Peyer's patch (tissue), 4 donors: ENCODE results near the gene OST4. TPM values are rescaled to one million over a fixed set of nuclear protein-coding genes. Genes with fewer than 3 reads are reported as not detected.
A peak's percentile ranks its signal among the peaks of the same experiment; 100 is the strongest.

ENCODE experiments used
- DNase-seq, 3 donors: peaks; one replicate each; pipeline ENCODE4 v3.0.0-alpha.2; 2017 to 2019
- H3K27ac ChIP-seq, 4 donors: fragments of 200-600 bp; sonication (generic); one replicate each; pipeline ENCODE4 v1.5.1; 2016 to 2019
- H3K27me3 ChIP-seq, 2 donors: fragments of 200-600 bp; sonication (generic); one replicate each; pipeline ENCODE4 v1.5.1; 2019
- H3K36me3 ChIP-seq, 3 donors: fragments of 200-600 bp; sonication (generic); one replicate each; pipeline ENCODE4 v1.5.1; 2016 to 2019
- H3K4me1 ChIP-seq, 4 donors: fragments of 200-600 bp; sonication (generic); one replicate each; pipeline ENCODE4 v1.5.1; 2016 to 2019
- H3K4me3 ChIP-seq, 4 donors: fragments of 200-600 bp; sonication (generic); 1 replicate in 3 of 4; 2 replicates in 1 of 4; pipeline ENCODE4 v1.5.1; 2016 to 2019; ENCODE audit warnings: mild to moderate bottlenecking in 1 of 4
- H3K9me3 ChIP-seq, 4 donors: fragments of 200-600 bp; sonication (generic); one replicate each; pipeline ENCODE4 v1.5.1; 2016 to 2019; ENCODE audit warnings: mild to moderate bottlenecking in 1 of 4
- POLR2A ChIP-seq, 2 donors: fragments of 450-650 bp; IDR thresholded peaks; one replicate each; pipeline ENCODE4 v1.5.1; 2017; ENCODE audit warnings: antibody characterized with exemption in 2 of 2, mild to moderate bottlenecking in 2 of 2, moderate library complexity in 2 of 2
- total RNA-seq, 4 donors: library from RNA; depleted of rRNA; stranded (reverse); fragments of >200 nt; gene quantifications; one replicate each; pipeline ENCODE4 v1.1.0, GENCODE V29; 2016
- TF ChIP-seq, protein P1 (sequence below), 6 experiments: fragments of 450-650 bp in 4 of 6; fragments of 200-600 bp in 2 of 6; sonication (generic) in 1 of 6; IDR thresholded peaks; one replicate each; pipeline ENCODE4 v1.5.1; 2017 to 2019; ENCODE audit warnings: antibody characterized with exemption in 6 of 6, mild to moderate bottlenecking in 3 of 6, moderate library complexity in 1 of 6

The OST4 gene
- total RNA-seq, 4 donors from 2014 or later, result 136 to 329 (median 225) TPM

DNA sequence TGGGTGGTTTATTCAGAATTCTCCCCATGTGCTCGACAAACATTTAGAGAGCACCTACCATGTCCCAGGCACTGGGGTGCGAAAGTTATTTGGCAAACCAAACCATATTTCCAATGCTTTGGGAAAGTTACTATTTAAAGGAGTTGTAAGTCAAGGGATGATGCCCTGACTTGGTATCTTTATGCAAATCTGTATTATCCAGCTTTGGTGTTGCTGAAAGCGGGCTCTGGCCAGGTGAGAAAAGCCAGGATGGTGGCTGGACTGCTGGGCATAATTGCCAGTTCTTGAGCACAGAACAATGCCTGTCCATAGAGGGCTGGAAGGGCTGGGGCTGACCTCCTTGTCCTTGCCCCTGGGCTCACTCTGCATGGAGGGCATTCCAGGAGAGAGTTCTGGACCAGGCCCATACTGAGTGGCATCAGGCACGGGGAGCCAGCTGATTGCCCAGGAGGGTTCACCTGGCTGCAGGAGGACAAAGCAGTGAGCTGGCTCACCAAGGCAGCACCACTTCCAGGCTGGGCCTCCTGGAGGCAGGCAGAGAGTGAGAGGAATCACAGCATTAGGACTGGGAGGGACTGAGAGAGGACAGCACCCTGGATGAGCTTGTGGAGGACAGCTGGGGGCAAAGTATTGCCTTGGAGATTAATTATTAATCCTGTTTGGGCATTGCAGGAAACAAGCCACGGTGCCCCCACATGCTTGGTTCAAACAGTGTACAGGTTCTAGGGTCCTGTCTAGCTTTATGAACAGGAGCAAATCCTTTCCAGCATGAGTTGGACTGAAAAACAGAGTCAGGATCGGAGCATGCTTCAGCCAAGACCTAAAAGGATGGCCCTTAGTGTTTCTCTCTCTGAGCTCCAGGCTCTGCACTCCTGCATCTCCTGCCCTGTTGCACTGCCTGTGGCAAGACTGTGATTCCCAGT, 22.2 kb upstream of the OST4 start:
- peak overlapping the region in 2 of 4 donors; percentile 12 to 14 for H3K4me3 ChIP-seq
- H3K36me3 ChIP-seq, result peaks cover 0 to 20% (median 0%) of the 10 kb centered on the region in 3 donors

DNA sequence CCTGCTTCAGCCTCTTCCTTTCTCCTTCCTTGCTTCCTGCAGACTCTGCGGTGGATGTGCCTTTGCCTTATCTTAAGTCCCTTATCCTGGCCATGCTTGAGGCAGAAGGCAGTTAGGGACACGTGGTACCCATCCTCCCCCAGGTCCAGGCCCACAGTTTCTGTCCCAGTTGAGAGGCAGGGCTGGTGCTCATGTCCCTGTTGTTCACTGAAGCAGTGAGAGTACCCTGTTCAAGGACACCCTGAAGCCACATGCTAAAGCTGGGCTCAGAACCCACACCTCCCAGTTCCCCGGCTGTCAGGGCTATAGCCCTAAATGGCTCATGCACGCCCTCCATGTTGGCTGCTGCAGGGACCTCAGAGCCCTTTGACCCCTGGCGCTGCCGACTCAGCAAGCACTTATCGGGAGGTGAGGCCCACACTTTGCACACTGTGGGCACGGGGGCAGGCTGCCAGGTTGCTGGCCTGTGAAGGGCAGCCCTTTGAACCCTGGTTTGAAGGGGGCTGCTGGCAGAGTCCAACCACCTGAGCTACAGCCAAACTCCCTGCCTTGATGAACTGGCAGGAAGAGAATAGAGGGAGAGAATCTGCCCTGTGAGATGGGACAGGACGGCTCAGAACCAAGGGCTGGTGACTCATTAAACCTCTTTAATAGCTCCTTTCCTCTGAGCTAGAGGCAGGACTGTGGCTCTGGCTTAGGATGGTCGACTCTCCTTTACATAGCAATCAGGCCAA, 21.4 kb upstream of the OST4 start:
- DNase-seq, result peak in 2 of 3 donors; percentile 91 to 95
- TF ChIP-seq, protein P1, sequence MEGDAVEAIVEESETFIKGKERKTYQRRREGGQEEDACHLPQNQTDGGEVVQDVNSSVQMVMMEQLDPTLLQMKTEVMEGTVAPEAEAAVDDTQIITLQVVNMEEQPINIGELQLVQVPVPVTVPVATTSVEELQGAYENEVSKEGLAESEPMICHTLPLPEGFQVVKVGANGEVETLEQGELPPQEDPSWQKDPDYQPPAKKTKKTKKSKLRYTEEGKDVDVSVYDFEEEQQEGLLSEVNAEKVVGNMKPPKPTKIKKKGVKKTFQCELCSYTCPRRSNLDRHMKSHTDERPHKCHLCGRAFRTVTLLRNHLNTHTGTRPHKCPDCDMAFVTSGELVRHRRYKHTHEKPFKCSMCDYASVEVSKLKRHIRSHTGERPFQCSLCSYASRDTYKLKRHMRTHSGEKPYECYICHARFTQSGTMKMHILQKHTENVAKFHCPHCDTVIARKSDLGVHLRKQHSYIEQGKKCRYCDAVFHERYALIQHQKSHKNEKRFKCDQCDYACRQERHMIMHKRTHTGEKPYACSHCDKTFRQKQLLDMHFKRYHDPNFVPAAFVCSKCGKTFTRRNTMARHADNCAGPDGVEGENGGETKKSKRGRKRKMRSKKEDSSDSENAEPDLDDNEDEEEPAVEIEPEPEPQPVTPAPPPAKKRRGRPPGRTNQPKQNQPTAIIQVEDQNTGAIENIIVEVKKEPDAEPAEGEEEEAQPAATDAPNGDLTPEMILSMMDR (IDR thresholded peaks at IDR 0.05), result no peak
- TF ChIP-seq POLR2A (IDR thresholded peaks at IDR 0.05), result peak; percentile 49 to 58
- Histone ChIP-seq H3K36me3 (peaks cover 0 to 17% (median 0%) of the 10 kb centered on the region in 3 donors), H3K4me1 (peaks cover 0 to 38% (median 8%) of the 10 kb centered on the region in 4 donors), H3K27ac (peak overlapping the region in 3 of 4 donors; percentile 45 to 96 (median 86)), H3K9me3 (no peaks in the 10 kb centered on the region), H3K27me3 (no peaks in the 10 kb centered on the region), H3K4me3 (peak overlapping the region in 2 of 4 donors; percentile 12 to 16)

More for the DNA sequence above, 22.2 kb upstream of the OST4 start:
- no peaks in the 10 kb centered on the region for H3K9me3 ChIP-seq
- H3K27me3 ChIP-seq, result no peaks in the 10 kb centered on the region
- peak in 2 of 3 donors; percentile 73 to 78 for DNase-seq
- H3K27ac ChIP-seq, result peak overlapping the region in 3 of 4 donors; percentile 45 to 96 (median 86)
- TF ChIP-seq POLR2A (IDR thresholded peaks at IDR 0.05), result peak; percentile 44 to 65
- TF ChIP-seq, protein P1 (IDR thresholded peaks at IDR 0.05), result peak in 3 of 6 experiments; percentile 28 to 41 (median 31)
- peaks cover 0 to 38% (median 8%) of the 10 kb centered on the region in 4 donors for H3K4me1 ChIP-seq

DNA sequence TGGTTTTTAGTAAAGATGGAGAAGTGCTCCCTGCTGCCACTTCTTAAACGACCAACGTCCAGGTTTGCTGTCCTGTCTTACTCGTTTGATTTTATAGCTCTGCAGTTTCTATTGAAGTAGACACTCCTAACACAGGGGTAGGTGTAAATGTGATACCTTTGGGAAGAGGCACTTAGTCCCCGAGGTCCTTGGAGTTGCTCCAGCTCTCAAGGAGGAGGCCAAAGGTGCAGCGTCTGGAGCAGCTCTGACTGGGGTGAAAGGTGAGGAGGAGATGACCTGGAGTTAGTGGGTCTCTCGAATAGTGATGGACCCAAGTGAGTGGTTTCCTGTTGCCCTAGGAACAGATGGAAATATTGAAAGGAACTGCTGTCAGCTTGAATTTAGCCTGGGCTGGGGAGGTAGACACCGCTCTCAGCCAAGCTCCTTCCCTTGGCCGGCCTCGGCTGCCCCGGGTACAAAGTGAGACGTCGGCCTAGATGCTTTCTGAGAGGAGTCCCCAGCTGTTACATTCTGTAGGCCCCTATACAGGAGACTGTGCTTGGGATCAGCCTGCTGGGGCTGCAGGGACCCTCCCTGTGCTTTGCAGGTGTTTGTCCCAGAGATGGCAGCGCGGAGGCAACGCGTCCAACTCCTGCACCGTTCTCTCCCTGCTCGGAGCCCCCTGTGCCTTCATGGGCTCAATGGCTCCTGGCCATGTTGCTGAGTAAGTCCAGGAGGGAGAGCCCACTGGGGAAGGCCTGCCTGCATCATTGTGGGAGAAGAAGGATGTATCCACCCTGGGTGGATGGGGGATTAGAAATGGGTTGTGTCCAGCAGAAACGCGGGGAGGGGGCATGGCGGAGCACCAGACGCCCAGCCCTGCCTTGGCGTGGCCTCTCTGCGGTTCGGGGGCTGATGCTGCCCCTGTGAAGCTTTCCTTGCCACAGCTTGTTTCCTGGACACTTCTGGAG, 20.6 kb upstream of the OST4 start:
- DNase-seq, result no peak
- Histone ChIP-seq H3K4me3 (peak overlapping the region in 2 of 4 donors; percentile 21 to 88), H3K4me1 (peaks cover 4 to 41% (median 8%) of the 10 kb centered on the region in 4 donors), H3K27me3 (no peaks in the 10 kb centered on the region), H3K9me3 (no peaks in the 10 kb centered on the region), H3K36me3 (peaks cover 0 to 8% (median 0%) of the 10 kb centered on the region in 3 donors), H3K27ac (peak overlapping the region in 3 of 4 donors; percentile 40 to 96 (median 86))
- TF ChIP-seq POLR2A (IDR thresholded peaks at IDR 0.05), result peak in 1 of 2 donors; percentile 34
- TF ChIP-seq, protein P1 (IDR thresholded peaks at IDR 0.05), result no peak

DNA sequence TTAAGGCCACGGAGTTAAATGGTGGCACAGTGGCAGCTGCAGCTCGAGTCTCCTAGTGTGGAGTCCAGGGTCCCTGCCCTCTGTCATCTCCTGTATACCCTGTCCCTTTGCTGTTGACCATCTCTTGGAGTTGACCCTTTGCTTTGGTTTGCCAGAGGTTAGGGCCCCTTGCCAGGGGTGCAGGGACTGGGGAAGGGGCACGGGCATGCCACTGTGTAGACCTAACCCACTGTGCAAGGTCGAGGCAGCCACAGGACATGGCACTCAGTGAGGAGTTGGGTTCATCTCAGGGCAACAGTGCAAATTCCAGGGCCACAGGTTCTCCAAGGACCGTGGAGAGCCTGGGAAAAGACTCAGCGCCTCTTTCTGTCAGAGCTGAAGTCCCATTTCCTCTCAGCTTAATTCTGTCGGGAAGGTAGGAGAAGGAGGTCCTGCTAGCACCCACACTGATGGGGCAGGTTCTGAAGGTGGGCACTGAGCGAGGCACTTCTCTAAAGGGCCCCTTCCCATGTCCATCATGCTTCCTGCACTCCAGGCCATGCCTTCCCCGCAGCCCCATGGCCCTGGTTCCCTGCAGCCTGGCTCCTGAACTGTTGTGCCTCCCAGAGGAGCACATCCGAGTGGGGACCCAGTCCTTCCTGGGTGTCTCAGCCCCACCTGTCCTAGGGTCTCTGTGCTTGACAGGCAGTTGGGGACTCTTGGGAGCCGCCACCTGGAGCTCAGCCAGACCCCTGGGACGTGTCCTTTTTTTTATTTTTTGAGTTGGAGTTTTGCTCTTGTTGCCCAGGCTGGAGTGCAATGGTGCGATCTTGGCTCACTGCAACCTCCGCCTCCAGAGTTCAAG, 17.9 kb upstream of the OST4 start:
- H3K4me1 ChIP-seq, result peaks cover 0 to 35% (median 11%) of the 10 kb centered on the region in 4 donors
- no peaks in the 10 kb centered on the region for H3K9me3 ChIP-seq
- H3K27ac ChIP-seq, result peak overlapping the region in 3 of 4 donors; percentile 6 to 96 (median 81)
- H3K36me3 ChIP-seq, result no peaks in the 10 kb centered on the region
- no peak for DNase-seq
- H3K4me3 ChIP-seq, result peak overlapping the region in 3 of 4 donors; percentile 10 to 88 (median 65)
- TF ChIP-seq POLR2A (IDR thresholded peaks at IDR 0.05), result no peak
- TF ChIP-seq, protein P1 (IDR thresholded peaks at IDR 0.05), result no peak
- no peaks in the 10 kb centered on the region for H3K27me3 ChIP-seq
